H1 (cell line): Measurements from ENCODE around the gene SLC24A3. TPM values are rescaled to one million over a fixed set of nuclear protein-coding genes. Genes with fewer than 3 reads are reported as not detected.
A peak's percentile ranks its signal among the peaks of the same experiment; 100 is the strongest.

Experiments used
- CTCF ChIA-PET: fragments of 300-600 bp; sonication (Branson Sonifier 250); formaldehyde crosslinking; loops from one replicate; lab custom pipeline; 2021; ENCODE audit not compliant: partially characterized antibody; lab: Charles Lee
- POLR2A ChIA-PET: fragments of 300-600 bp; sonication (Branson Sonifier 250); formaldehyde crosslinking; loops from one replicate; lab custom pipeline; 2021; ENCODE audit warnings: inconsistent platforms; ENCODE audit not compliant: partially characterized antibody; lab: Charles Lee
- DNase-seq, 2 experiments: peaks; one replicate each; pipeline versions ENCODE4 v3.0.0 to v3.0.0-alpha.2; 2010 to 2022; ENCODE audit warnings: low spot score in 2 of 2, low read depth in 1 of 2, mixed read lengths in 1 of 2
- FAIRE-seq: peaks from 2 replicates; lab custom pipeline; 2011; peaks lifted over from hg19 to GRCh38; lab: Jason Lieb, UNC
- H2AFZ ChIP-seq: 2 replicates; pipeline ENCODE4 v1.8.1; 2012; ENCODE audit warnings: low read length, inconsistent platforms
- H2AK5ac ChIP-seq: 2 replicates; pipeline ENCODE4 v1.6.1; 2013; ENCODE audit warnings: low read depth, low read length
- H2BK120ac ChIP-seq: replicated peaks from 2 replicates; pipeline ENCODE3; 2013; ENCODE audit warnings: low read depth, low read length, inconsistent platforms
- H2BK12ac ChIP-seq: 2 replicates; pipeline ENCODE4 v1.6.1; 2013; ENCODE audit warnings: low read depth, low read length
- H2BK15ac ChIP-seq: 2 replicates; pipeline ENCODE4 v1.6.1; 2013; ENCODE audit warnings: low read length
- H2BK20ac ChIP-seq: 2 replicates; pipeline ENCODE4 v1.6.1; 2013; ENCODE audit warnings: low read length
- H2BK5ac ChIP-seq: 2 replicates; pipeline ENCODE4 v1.6.1; 2013; ENCODE audit warnings: low read depth, low read length
- H3K14ac ChIP-seq: 2 replicates; pipeline ENCODE4 v1.6.1; 2013; ENCODE audit warnings: inconsistent platforms; ENCODE audit not compliant: insufficient read length
- H3K18ac ChIP-seq: 2 replicates; pipeline ENCODE4 v1.6.1; 2013; ENCODE audit warnings: low read length; ENCODE audit errors: extremely low read depth
- H3K23ac ChIP-seq: 2 replicates; pipeline ENCODE4 v1.6.1; 2013; ENCODE audit warnings: inconsistent platforms; ENCODE audit not compliant: insufficient read length
- H3K23me2 ChIP-seq: 2 replicates; pipeline ENCODE4 v1.6.1; 2013; ENCODE audit warnings: low read depth, low read length
- H3K27ac ChIP-seq: 2 replicates; pipeline ENCODE4 v1.6.1; 2011; ENCODE audit warnings: low read depth, low read length, inconsistent platforms
- H3K27me3 ChIP-seq, 4 experiments: replicated peaks in 1 of 4; 1 replicate in 1 of 4; 2 replicates in 3 of 4; pipeline versions ENCODE4 v1.6.1 to v1.8.1; 2011 to 2013; ENCODE audit warnings: low read length in 3 of 4, mild to moderate bottlenecking in 3 of 4, inconsistent platforms in 2 of 4, mixed read lengths in 2 of 4, moderate library complexity in 1 of 4; ENCODE audit not compliant: control insufficient read depth in 3 of 4, insufficient read depth in 3 of 4; ENCODE audit errors: extremely low read depth in 1 of 4
- H3K36me3 ChIP-seq, 4 experiments: 2 replicates each; pipeline versions ENCODE4 v1.6.1 to v1.8.1; 2011 to 2013; ENCODE audit warnings: mild to moderate bottlenecking in 4 of 4, low read length in 3 of 4, moderate library complexity in 2 of 4, control low read depth in 1 of 4, inconsistent platforms in 1 of 4; ENCODE audit not compliant: insufficient read depth in 4 of 4, control insufficient read depth in 2 of 4
- H3K4ac ChIP-seq: replicated peaks from 2 replicates; pipeline ENCODE3; 2013; ENCODE audit warnings: low read length, low read depth, mixed read lengths, inconsistent platforms; ENCODE audit not compliant: insufficient read length
- H3K4me1 ChIP-seq, 4 experiments: replicated peaks in 1 of 4; 1 replicate in 1 of 4; 2 replicates in 3 of 4; pipeline versions ENCODE4 v1.6.1 to v1.8.1; 2011 to 2013; ENCODE audit warnings: low read length in 3 of 4, inconsistent platforms in 2 of 4, mixed read lengths in 1 of 4; ENCODE audit not compliant: insufficient read depth in 4 of 4, control insufficient read depth in 3 of 4
- H3K4me2 ChIP-seq, 2 experiments: 2 replicates each; pipeline versions ENCODE4 v1.6.1 to v1.8.1; 2011 to 2013; ENCODE audit warnings: low read depth in 2 of 2, low read length in 2 of 2, control low read depth in 1 of 2, inconsistent platforms in 1 of 2, mild to moderate bottlenecking in 1 of 2; ENCODE audit not compliant: insufficient read depth in 1 of 2
- H3K4me3 ChIP-seq, 4 experiments: fragments of 200-600, 300-600 bp in 1 of 4; sonication (generic), shearing (Covaris generic), sonication (Bioruptor Twin) in 1 of 4; 2 replicates each; pipeline versions ENCODE4 v1.5.1 to v1.8.1; 2011 to 2016; ENCODE audit warnings: low read length in 4 of 4, low read depth in 3 of 4, control low read depth in 2 of 4, inconsistent platforms in 2 of 4, mild to moderate bottlenecking in 2 of 4, mixed read lengths in 1 of 4, moderate library complexity in 1 of 4; ENCODE audit not compliant: insufficient read depth in 2 of 4; ENCODE audit errors: extremely low read depth in 1 of 4
- H3K56ac ChIP-seq: replicated peaks from 2 replicates; pipeline ENCODE3; 2013; ENCODE audit warnings: low read depth, mild to moderate bottlenecking, mixed read lengths, low read length, inconsistent platforms; ENCODE audit not compliant: insufficient read length
- H3K79me1 ChIP-seq: 2 replicates; pipeline ENCODE4 v1.6.1; 2013; ENCODE audit warnings: low read depth, low read length, control low read depth
- H3K79me2 ChIP-seq, 2 experiments: 2 replicates each; pipeline versions ENCODE4 v1.6.1 to v1.8.1; 2012 to 2013; ENCODE audit warnings: low read length in 2 of 2, mild to moderate bottlenecking in 2 of 2, inconsistent platforms in 1 of 2; ENCODE audit not compliant: insufficient read depth in 2 of 2, control insufficient read depth in 1 of 2
- H3K9ac ChIP-seq, 4 experiments: replicated peaks in 1 of 4; 1 replicate in 1 of 4; 2 replicates in 3 of 4; pipeline versions ENCODE4 v1.6.1 to v1.8.1; 2011 to 2013; ENCODE audit warnings: low read depth in 3 of 4, low read length in 3 of 4, control low read depth in 2 of 4, mild to moderate bottlenecking in 2 of 4, moderate library complexity in 2 of 4, inconsistent platforms in 1 of 4; ENCODE audit errors: extremely low read depth in 1 of 4
- H3K9me3 ChIP-seq, 2 experiments: 2 replicates each; pipeline versions ENCODE4 v1.6.1 to v1.8.1; 2012 to 2013; ENCODE audit warnings: mild to moderate bottlenecking in 2 of 2, moderate library complexity in 2 of 2, control low read depth in 1 of 2, inconsistent platforms in 1 of 2, low read depth in 1 of 2, low read length in 1 of 2, mixed read lengths in 1 of 2; ENCODE audit not compliant: insufficient read depth in 2 of 2
- H4K20me1 ChIP-seq, 2 experiments: replicated peaks in 1 of 2; 2 replicates each; pipeline versions ENCODE3 to v1.8.1; 2011 to 2013; ENCODE audit warnings: inconsistent platforms in 2 of 2, low read length in 2 of 2, mild to moderate bottlenecking in 1 of 2; ENCODE audit not compliant: insufficient read depth in 2 of 2, control insufficient read depth in 1 of 2
- H4K5ac ChIP-seq: 2 replicates; pipeline ENCODE4 v1.6.1; 2013; ENCODE audit warnings: low read length, low read depth, mixed read lengths, inconsistent platforms; ENCODE audit not compliant: insufficient read length
- H4K8ac ChIP-seq: 2 replicates; pipeline ENCODE4 v1.8.0; 2013; ENCODE audit warnings: mild to moderate bottlenecking, moderate library complexity, low read length, inconsistent platforms; ENCODE audit not compliant: insufficient read depth; ENCODE audit errors: extremely low read depth
- H4K91ac ChIP-seq: replicated peaks from 2 replicates; pipeline ENCODE3; 2013; ENCODE audit warnings: low read length, mixed read lengths, inconsistent platforms; ENCODE audit not compliant: insufficient read length
- BCL11A ChIP-seq, 2 experiments: IDR thresholded peaks; one replicate each; pipeline ENCODE4 v1.6.1; 2011; ENCODE audit warnings: low read depth in 2 of 2, low read length in 2 of 2, mild to moderate bottlenecking in 2 of 2
- CREB1 ChIP-seq: IDR thresholded peaks from 2 replicates; pipeline ENCODE4 v1.6.1; 2012; ENCODE audit warnings: inconsistent platforms
- CTBP2 ChIP-seq: IDR thresholded peaks from 2 replicates; pipeline ENCODE4 v1.7.0; 2011; ENCODE audit warnings: borderline replicate concordance, mild to moderate bottlenecking, moderate library complexity, mixed read lengths, low read length; ENCODE audit not compliant: insufficient read depth, insufficient read length
- GTF2F1 ChIP-seq: IDR thresholded peaks from 2 replicates; pipeline ENCODE4 v1.6.1; 2012; ENCODE audit warnings: low read depth, low read length, improper control_type of control experiment, borderline replicate concordance
- HDAC6 ChIP-seq: IDR thresholded peaks from one replicate; pipeline ENCODE4 v1.7.1; 2012; ENCODE audit warnings: low read depth, mild to moderate bottlenecking, inconsistent platforms, low read length, moderate library complexity
- NANOG ChIP-seq: IDR thresholded peaks from 2 replicates; pipeline ENCODE4 v1.6.1; 2011; ENCODE audit warnings: low read length, low read depth, mild to moderate bottlenecking, inconsistent platforms; ENCODE audit not compliant: insufficient read depth, poor library complexity, severe bottlenecking
- POLR2A ChIP-seq, 2 experiments: IDR thresholded peaks; 1 replicate in 1 of 2; 2 replicates in 1 of 2; pipeline ENCODE4 v1.6.1; 2011; ENCODE audit warnings: low read depth in 2 of 2, low read length in 2 of 2, mild to moderate bottlenecking in 2 of 2; ENCODE audit errors: control extremely low read depth in 1 of 2
- POLR2AphosphoS5 ChIP-seq: IDR thresholded peaks from 2 replicates; pipeline ENCODE4 v1.6.1; 2011; ENCODE audit warnings: low read depth, low read length
- RBBP5 ChIP-seq: IDR thresholded peaks from 2 replicates; pipeline ENCODE4 v1.7.1; 2012; ENCODE audit warnings: low read depth, mild to moderate bottlenecking, inconsistent platforms, low read length, moderate library complexity, borderline replicate concordance
- SRF ChIP-seq: IDR thresholded peaks from 2 replicates; pipeline ENCODE4 v1.6.1; 2011; ENCODE audit warnings: mild to moderate bottlenecking, low read depth, low read length, moderate library complexity
- TAF1 ChIP-seq: IDR thresholded peaks from 2 replicates; pipeline ENCODE4 v1.6.1; 2011; ENCODE audit warnings: mild to moderate bottlenecking, low read depth, low read length
- WGBS, 2 experiments: shearing (Covaris generic) in 1 of 2; methylation state at CpG; one replicate each; pipeline versions ENCODE4 v1.1.6 to v1.1.7; 2013 to 2015; ENCODE audit warnings: low lambda C conversion rate in 2 of 2, mixed read lengths in 2 of 2, inconsistent platforms in 1 of 2, low coverage in 1 of 2, missing lambda C conversion rate in 1 of 2; ENCODE audit not compliant: insufficient replicate concordance in 2 of 2, insufficient coverage in 1 of 2, insufficient read length in 1 of 2; ENCODE audit errors: extremely low coverage in 1 of 2, missing lambda C conversion rate in 1 of 2; 5-methylcytosine and 5-hydroxymethylcytosine counted together
- polyA plus RNA-seq, 7 experiments: library from polyadenylated mRNA; depleted of rRNA in 3 of 7; stranded (reverse) in 5 of 7; unstranded in 2 of 7; fragments of >200 nt in 5 of 7; fragments of 200-250 nt in 2 of 7; gene quantifications; 1 replicate in 5 of 7; 2 replicates in 1 of 7; 4 replicates in 1 of 7; pipeline versions ENCODE4 v1.2.1 to v1.2.3, GENCODE V29; 2011 to 2013; ENCODE audit warnings: missing spikeins in 2 of 7, mixed read lengths in 2 of 7
- total RNA-seq: library from RNA; stranded (reverse); fragmentation: NEBNext Ultra II Directional; extraction: Animal tissue kit (Norgen Biotek cat#: 25700); gene quantifications from 2 replicates; pipeline ENCODE4 v1.2.1, GENCODE V29; 2021
- TF ChIP-seq, protein P1 (sequence below): IDR thresholded peaks from 2 replicates; pipeline ENCODE4 v1.6.1; 2011; ENCODE audit warnings: low read depth, mild to moderate bottlenecking, low read length; ENCODE audit not compliant: insufficient read depth

The SLC24A3 gene
- total and polyA plus RNA-seq, 2 of the 8 experiments (the other 6 are each of a cell fraction or from before 2014, with no cell fraction given), result 4.5 to 6.3 TPM

GRCh38 chr20:19679900-19680495, 467.6 kb downstream of the SLC24A3 start:
- Histone ChIP-seq H3K56ac (no peak overlapping the region), H2BK20ac (no peak overlapping the region), H3K79me2 (no peaks in the 10 kb centered on the region), H4K20me1 (no peaks in the 10 kb centered on the region), H3K4me1 (no peaks in the 10 kb centered on the region), H3K9me3 (peaks cover 6 to 25% of the 10 kb centered on the region in 2 experiments), H4K91ac (no peak overlapping the region), H2BK5ac (no peak overlapping the region), H3K27me3 (no peaks in the 10 kb centered on the region), H3K23me2 (peaks cover 2% of the 10 kb centered on the region; the same call in 1 of the 2 replicates), H3K4me3 (no peak overlapping the region), H3K36me3 (peaks cover 0 to 4% (median 0%) of the 10 kb centered on the region in 4 experiments; a peak in 1 of 8 replicates), H3K9ac (no peak overlapping the region), H2BK15ac (no peak overlapping the region), H3K4me2 (no peak overlapping the region), H4K8ac (no peak overlapping the region), H3K27ac (no peak overlapping the region), H3K14ac (no peak overlapping the region), H2BK12ac (no peak overlapping the region), H4K5ac (no peak overlapping the region), H2BK120ac (no peak overlapping the region), H3K79me1 (no peaks in the 10 kb centered on the region), H2AFZ (no peak overlapping the region), H3K23ac (no peak overlapping the region), H3K18ac (no peak overlapping the region), H2AK5ac (no peak overlapping the region), H3K4ac (peak overlapping the region; percentile 47)
- TF ChIP-seq POLR2AphosphoS5 (no peak), HDAC6 (no peak), SRF (no peak), CTBP2 (no peak), RBBP5 (no peak), TAF1 (no peak), GTF2F1 (no peak), NANOG (no peak), CREB1 (no peak), POLR2A (IDR thresholded peaks at IDR 0.05; ENCODE audit: control extremely low read depth in 1 of 2, low read depth in 2 of 2, low read length in 2 of 2) (no peak), BCL11A (IDR thresholded peaks at IDR 0.05; ENCODE audit: low read depth in 2 of 2, low read length in 2 of 2) (no peak)
- TF ChIP-seq, protein P1, sequence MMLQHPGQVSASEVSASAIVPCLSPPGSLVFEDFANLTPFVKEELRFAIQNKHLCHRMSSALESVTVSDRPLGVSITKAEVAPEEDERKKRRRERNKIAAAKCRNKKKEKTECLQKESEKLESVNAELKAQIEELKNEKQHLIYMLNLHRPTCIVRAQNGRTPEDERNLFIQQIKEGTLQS, result no peak
- WGBS, 2 experiments, result 89% methylated on average over 5 of the region's 5 CpGs; no CpG with 5 or more reads in 1 of the 2 experiments
- CTCF ChIA-PET, result no interaction called here
- DNase-seq (no peak), FAIRE-seq (no peak)
- POLR2A ChIA-PET, result no interaction called here
